ENCODE data around the gene SLMAP. TPM values are rescaled to one million over a fixed set of nuclear protein-coding genes. Genes with fewer than 3 reads are reported as not detected.

The SLMAP gene
- total and polyA plus RNA-seq, 2 of the 4 experiments (the other 2 are of a cell fraction) = 15.5 to 26.5 TPM

DNA sequence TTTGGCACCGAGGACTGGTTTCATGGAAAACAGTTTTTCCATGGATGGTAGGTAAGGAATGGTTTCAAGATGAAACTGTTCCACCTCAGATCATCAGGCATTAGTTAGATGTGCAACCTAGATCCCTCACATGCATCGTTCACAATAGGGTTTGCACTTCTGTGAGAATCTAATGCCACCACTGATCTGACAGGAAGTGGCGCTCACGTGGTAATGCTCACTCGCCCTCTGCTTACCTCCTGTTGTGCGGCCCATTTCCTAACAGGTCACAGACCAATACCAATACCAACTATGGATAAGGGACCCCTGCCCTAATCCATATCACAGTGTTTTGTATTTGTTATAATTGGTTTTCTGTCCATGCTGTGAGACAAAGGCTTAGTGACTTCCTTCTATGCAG, 58.9 kb downstream of the SLMAP start:
- Histone ChIP-seq H2BK20ac (ENCODE audit: low read depth, low read length) (no peak overlapping the region), H2BK5ac (ENCODE audit: low read depth, low read length, poor library complexity, severe bottlenecking) (no peak overlapping the region), H4K91ac (ENCODE audit: insufficient read depth, low read depth, low read length) (no peak overlapping the region), H3K4ac (ENCODE audit: low read depth, low read length) (no peak overlapping the region), H3K18ac (ENCODE audit: low read depth, low read length) (no peak overlapping the region), H2BK15ac (ENCODE audit: low read depth, low read length) (no peak overlapping the region), H4K20me1 (ENCODE audit: insufficient read depth, low read length) (peaks cover 25% of the 10 kb centered on the region), H3K9ac (ENCODE audit: low read depth, low read length) (no peak overlapping the region), H3K9me1 (ENCODE audit: insufficient read depth, low read length) (peaks cover 8% of the 10 kb centered on the region; the same call in 1 of the 2 replicates), H3K4me2 (ENCODE audit: low read depth, low read length) (no peak overlapping the region), H3K27me3 (ENCODE audit: control insufficient read depth, insufficient read depth, low read length) (no peaks in the 10 kb centered on the region), H4K5ac (ENCODE audit: low read depth, low read length) (no peak overlapping the region), H3K14ac (replicated peaks; ENCODE audit: low read depth, low read length) (no peak overlapping the region), H2AK5ac (ENCODE audit: low read depth, low read length) (no peak overlapping the region), H2BK120ac (ENCODE audit: low read depth, low read length) (no peak overlapping the region), H3K4me3 (ENCODE audit: insufficient read depth, low read depth, low read length) (no peak overlapping the region), H2AFZ (replicated peaks; ENCODE audit: low read length, poor library complexity) (no peak overlapping the region), H4K8ac (ENCODE audit: low read depth in 2 of 2, low read length in 2 of 2) (no peak overlapping the region), H3K9me3 (ENCODE audit: control insufficient read depth, insufficient read depth, low read length) (no peaks in the 10 kb centered on the region), H3K27ac (ENCODE audit: insufficient read depth, low read length) (no peak overlapping the region), H2AK9ac (replicated peaks; ENCODE audit: low read depth, low read length, poor library complexity) (no peak overlapping the region), H3K79me1 (ENCODE audit: low read depth in 1 of 2, low read length in 2 of 2) (peaks cover 30 to 54% of the 10 kb centered on the region in 2 experiments), H3K36me3 (ENCODE audit: control insufficient read depth, insufficient read depth, low read length) (no peaks in the 10 kb centered on the region), H3K23ac (ENCODE audit: low read depth, low read length) (no peak overlapping the region), H3K4me1 (ENCODE audit: control insufficient read depth, insufficient read depth, low read length) (no peaks in the 10 kb centered on the region), H3K56ac (ENCODE audit: extremely low read depth, insufficient read depth, low read length) (no peak overlapping the region)
- DNase-seq = no peak
- TF ChIP-seq, protein P1, sequence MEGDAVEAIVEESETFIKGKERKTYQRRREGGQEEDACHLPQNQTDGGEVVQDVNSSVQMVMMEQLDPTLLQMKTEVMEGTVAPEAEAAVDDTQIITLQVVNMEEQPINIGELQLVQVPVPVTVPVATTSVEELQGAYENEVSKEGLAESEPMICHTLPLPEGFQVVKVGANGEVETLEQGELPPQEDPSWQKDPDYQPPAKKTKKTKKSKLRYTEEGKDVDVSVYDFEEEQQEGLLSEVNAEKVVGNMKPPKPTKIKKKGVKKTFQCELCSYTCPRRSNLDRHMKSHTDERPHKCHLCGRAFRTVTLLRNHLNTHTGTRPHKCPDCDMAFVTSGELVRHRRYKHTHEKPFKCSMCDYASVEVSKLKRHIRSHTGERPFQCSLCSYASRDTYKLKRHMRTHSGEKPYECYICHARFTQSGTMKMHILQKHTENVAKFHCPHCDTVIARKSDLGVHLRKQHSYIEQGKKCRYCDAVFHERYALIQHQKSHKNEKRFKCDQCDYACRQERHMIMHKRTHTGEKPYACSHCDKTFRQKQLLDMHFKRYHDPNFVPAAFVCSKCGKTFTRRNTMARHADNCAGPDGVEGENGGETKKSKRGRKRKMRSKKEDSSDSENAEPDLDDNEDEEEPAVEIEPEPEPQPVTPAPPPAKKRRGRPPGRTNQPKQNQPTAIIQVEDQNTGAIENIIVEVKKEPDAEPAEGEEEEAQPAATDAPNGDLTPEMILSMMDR (conservative IDR thresholded peaks at IDR 0.05; ENCODE audit: low read depth, low read length) = no peak
- TF ChIP-seq MAZ (IDR thresholded peaks at IDR 0.05; ENCODE audit: borderline replicate concordance, low read depth, low read length) (no peak), SMC3 (IDR thresholded peaks at IDR 0.05; ENCODE audit: low read depth, low read length) (no peak), RCOR1 (IDR thresholded peaks at IDR 0.05; ENCODE audit: insufficient replicate concordance, low read length) (no peak), NFE2L2 (IDR thresholded peaks at IDR 0.05; ENCODE audit: low read depth, low read length) (no peak), BHLHE40 (IDR thresholded peaks at IDR 0.05; ENCODE audit: low read depth, low read length) (no peak)
- TF ChIP-seq, protein P2, sequence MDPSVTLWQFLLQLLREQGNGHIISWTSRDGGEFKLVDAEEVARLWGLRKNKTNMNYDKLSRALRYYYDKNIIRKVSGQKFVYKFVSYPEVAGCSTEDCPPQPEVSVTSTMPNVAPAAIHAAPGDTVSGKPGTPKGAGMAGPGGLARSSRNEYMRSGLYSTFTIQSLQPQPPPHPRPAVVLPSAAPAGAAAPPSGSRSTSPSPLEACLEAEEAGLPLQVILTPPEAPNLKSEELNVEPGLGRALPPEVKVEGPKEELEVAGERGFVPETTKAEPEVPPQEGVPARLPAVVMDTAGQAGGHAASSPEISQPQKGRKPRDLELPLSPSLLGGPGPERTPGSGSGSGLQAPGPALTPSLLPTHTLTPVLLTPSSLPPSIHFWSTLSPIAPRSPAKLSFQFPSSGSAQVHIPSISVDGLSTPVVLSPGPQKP (IDR thresholded peaks at IDR 0.05; ENCODE audit: borderline replicate concordance, low read depth, low read length) = no peak
- WGBS, 2 experiments (ENCODE audit: extremely low coverage in 2 of 2, insufficient read length in 1 of 2) = no CpG with 5 or more reads among the region's 6 CpGs
- ChIA-PET CTCF (no interaction called here), POLR2A (ENCODE audit: unreplicated experiment) (no interaction called here)
- intact Hi-C loops (cut with micrococcal nuclease) = loop anchor here (5.0 kb wide), 1 partner anchor 103 kb away; no protein-coding TSS in a partner anchor
- in situ Hi-C loops (cut with MboI; ENCODE audit: low sequenced_read_pairs) = no loop called here
- no peak for ATAC-seq (ENCODE audit: low read depth)
- no TSS peak for BruUV-seq (replicated peaks)
- dilution Hi-C loops (cut with HindIII; ENCODE audit: low sequenced_read_pairs, unreplicated experiment) = no loop called here
